Kidney (tissue), 14 donors: ENCODE results near the gene SULT1C4. TPM values are rescaled to one million over a fixed set of nuclear protein-coding genes. Genes with fewer than 3 reads are reported as not detected.

Source experiments
- DNase-seq, 5 donors: peaks; one replicate each; pipeline ENCODE4 v3.0.0-alpha.2; 2013 to 2020
- FAIRE-seq: peaks from 2 replicates; lab custom pipeline; 2012; peaks lifted over from hg19 to GRCh38; lab: Jason Lieb, UNC
- H3K27ac ChIP-seq, 2 donors: one replicate each; pipeline ENCODE4 v1.7.0; 2013; ENCODE audit warnings: low read depth in 2 of 2, low read length in 2 of 2, inconsistent platforms in 1 of 2
- H3K27me3 ChIP-seq: one replicate; pipeline ENCODE4 v1.7.1; 2013; ENCODE audit warnings: low read length, inconsistent platforms; ENCODE audit not compliant: control insufficient read depth, insufficient read depth
- H3K36me3 ChIP-seq, 3 donors: one replicate each; pipeline versions ENCODE4 v1.7.0 to v1.7.1; 2013; ENCODE audit warnings: low read length in 3 of 3, control low read depth in 1 of 3, inconsistent platforms in 1 of 3; ENCODE audit not compliant: insufficient read depth in 3 of 3, control insufficient read depth in 2 of 3
- H3K4me1 ChIP-seq, 3 donors: one replicate each; pipeline versions ENCODE4 v1.7.0 to v1.7.1; 2013; ENCODE audit warnings: low read length in 3 of 3, inconsistent platforms in 1 of 3, low read depth in 1 of 3; ENCODE audit not compliant: control insufficient read depth in 2 of 3, insufficient read depth in 2 of 3
- H3K4me3 ChIP-seq, 3 donors: one replicate each; pipeline versions ENCODE4 v1.7.0 to v1.8.1; 2013; ENCODE audit warnings: low read length in 3 of 3, control low read depth in 1 of 3, inconsistent platforms in 1 of 3
- H3K9ac ChIP-seq, 3 donors: one replicate each; pipeline versions ENCODE4 v1.7.0 to v1.7.1; 2013; ENCODE audit warnings: low read length in 3 of 3, control low read depth in 1 of 3, inconsistent platforms in 1 of 3
- H3K9me3 ChIP-seq, 3 donors: one replicate each; pipeline versions ENCODE4 v1.7.0 to v1.7.1; 2013; ENCODE audit warnings: low read length in 3 of 3, control low read depth in 1 of 3, inconsistent platforms in 1 of 3; ENCODE audit not compliant: control insufficient read depth in 2 of 3, insufficient read depth in 1 of 3
- CTCF ChIP-seq: IDR thresholded peaks from 3 replicates; pipeline ENCODE4 v1.5.1; 2012; ENCODE audit warnings: mild to moderate bottlenecking, moderate library complexity, borderline replicate concordance; ENCODE audit not compliant: insufficient read depth; ENCODE audit errors: extremely low read depth
- intact Hi-C: fragments of 100-400 bp; cut with DNase I; formaldehyde crosslinking; loops from one replicate; pipeline ENCODE4 v1.11.1; 2022
- polyA plus RNA-seq: library from polyadenylated mRNA; stranded (reverse); fragments of 350-450 nt; fragmentation: Illumina TruSeq; extraction: RNeasy Lipid Tissue Mini Kit (QIAGEN cat#74804); gene quantifications from one replicate; pipeline ENCODE4 v1.2.3, GENCODE V29; 2014; ENCODE audit warnings: low read depth, low replicate concordance; ENCODE audit not compliant: insufficient read depth
- total RNA-seq: library from RNA; stranded (reverse); fragmentation: NEBNext Ultra II Directional; extraction: Animal tissue kit (Norgen Biotek cat#: 25700); gene quantifications from one replicate; pipeline ENCODE4 v1.2.1, GENCODE V29; 2021
- donor health status: control.
- donor health status: control.
- donor health status: control.
- donor health status: control.
- donor health status: control.
- donor health status: DM: yes; HTN: yes; CAD: no.
- donor health status: Normal renal cell carcinoma (clear cell type).

Gene SULT1C4
- total and polyA plus RNA-seq, 2 donors from 2014 or later: 7.1 to 24.7 TPM

DNA sequence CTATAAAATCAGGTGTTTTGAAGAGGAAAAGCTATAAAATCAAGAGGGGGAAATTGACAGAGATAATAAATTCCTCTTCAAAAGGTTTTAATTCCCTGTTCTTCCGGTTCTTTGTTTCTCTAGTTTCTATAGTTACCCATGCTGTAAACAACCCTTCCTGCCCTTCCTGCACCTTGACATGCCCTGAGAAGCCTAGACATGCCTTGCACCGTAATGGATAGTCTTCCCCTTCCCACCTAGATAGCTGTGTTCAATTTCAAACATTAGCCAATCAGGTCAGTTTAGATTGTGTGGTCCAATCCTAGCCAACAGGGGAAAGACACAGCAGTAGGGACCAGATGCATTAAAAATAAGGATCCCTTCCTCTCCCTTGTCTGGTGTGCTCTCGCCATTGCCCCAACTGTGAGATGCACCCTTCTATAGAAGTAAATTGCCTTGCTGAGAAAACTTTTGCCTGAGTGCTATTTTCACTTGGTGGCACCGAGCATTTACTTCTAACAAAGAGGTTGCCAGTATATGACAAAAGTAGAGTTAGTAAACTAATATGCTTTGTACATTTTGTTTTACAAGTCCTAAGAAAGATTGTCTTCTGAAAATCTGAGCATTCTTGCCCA, 27.1 kb downstream of the SULT1C4 start:
- TF ChIP-seq CTCF: no peak
- Histone ChIP-seq H3K36me3 (no peaks in the 10 kb centered on the region), H3K27me3 (no peaks in the 10 kb centered on the region), H3K9me3 (peaks cover 0 to 13% (median 0%) of the 10 kb centered on the region in 3 donors), H3K4me1 (no peaks in the 10 kb centered on the region), H3K4me3 (no peak overlapping the region), H3K27ac (no peak overlapping the region), H3K9ac (no peak overlapping the region)
- intact Hi-C loops: no loop called here
- no peak for DNase-seq
- no peak for FAIRE-seq

- no peak for TF ChIP-seq CTCF
- no peak for FAIRE-seq
- peaks cover 0 to 12% (median 0%) of the 10 kb centered on the region in 3 donors for H3K9me3 ChIP-seq
These were observed 30.3 kb downstream of the SULT1C4 start for GRCh38 chr2:108407864-108408729.

DNA sequence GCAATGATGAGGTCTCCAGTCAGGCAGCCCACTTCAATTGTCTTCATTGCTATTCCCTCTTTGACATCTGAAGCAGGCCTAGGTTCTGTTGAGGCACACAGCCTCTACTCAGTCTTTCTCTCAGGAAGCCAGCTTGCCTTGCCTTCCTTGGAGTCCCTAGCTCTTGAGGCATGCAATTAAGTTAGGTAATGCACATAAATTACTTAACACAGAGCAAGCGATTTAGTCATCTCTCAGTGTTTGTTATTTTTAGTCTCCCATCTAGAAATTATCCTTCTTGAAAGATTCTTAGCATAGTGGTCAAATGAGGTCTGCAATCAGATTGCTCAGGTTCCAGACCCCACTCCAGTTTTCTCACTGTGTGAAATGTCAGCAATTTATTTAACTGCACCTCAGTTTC, 32.0 kb downstream of the SULT1C4 start:
- FAIRE-seq (no peak), DNase-seq (no peak)
- intact Hi-C loops: no loop called here
- Histone ChIP-seq H3K4me1 (no peaks in the 10 kb centered on the region), H3K36me3 (no peaks in the 10 kb centered on the region), H3K4me3 (no peak overlapping the region), H3K27me3 (no peaks in the 10 kb centered on the region), H3K27ac (no peak overlapping the region), H3K9me3 (peaks cover 0 to 9% (median 0%) of the 10 kb centered on the region in 3 donors), H3K9ac (no peak overlapping the region)
- TF ChIP-seq CTCF: no peak

More at GRCh38 chr2:108407864-108408729, 30.3 kb downstream of the SULT1C4 start:
- Histone ChIP-seq H3K27me3 (no peaks in the 10 kb centered on the region), H3K27ac (no peak overlapping the region), H3K4me3 (no peak overlapping the region), H3K36me3 (no peaks in the 10 kb centered on the region), H3K4me1 (no peaks in the 10 kb centered on the region), H3K9ac (no peak overlapping the region)
- DNase-seq: no peak
- intact Hi-C loops: no loop called here
